Measurements from ENCODE around the gene TRIOBP. TPM values are rescaled to one million over a fixed set of nuclear protein-coding genes. Genes with fewer than 3 reads are reported as not detected.

The TRIOBP gene
- polyA plus RNA-seq, 1 experiment, result 73.9 TPM

- Histone ChIP-seq H3K27me3 (ENCODE audit: control insufficient read depth, insufficient read depth, low read length) (no peaks in the 10 kb centered on the region), H3K4me3 (ENCODE audit: low read depth, low read length) (0 out of 2 replicates have a peak overlapping the region, but pooled peaks have one; percentile 15), H3K36me3 (ENCODE audit: control insufficient read depth, insufficient read depth, low read length) (peaks cover 6% of the 10 kb centered on the region)
- no peak for TF ChIP-seq CTCF (IDR thresholded peaks at IDR 0.05; ENCODE audit: insufficient read depth, low read depth, low read length)
- DNase-seq (ENCODE audit: low read depth), result no peak
- CTCF ChIA-PET, result interaction anchor here (0.6 to 1.1 kb wide), 3 partner anchors 10 to 440 kb away, joined by 3 read pairs; no protein-coding TSS in a partner anchor
- POLR2A ChIA-PET, result no interaction called here
These were observed 51.8 kb downstream of the TRIOBP start for GRCh38 chr22:37748659-37749058.

- TF ChIP-seq CTCF (IDR thresholded peaks at IDR 0.05; ENCODE audit: insufficient read depth, low read depth, low read length), result no peak
- H3K4me3 ChIP-seq (ENCODE audit: low read depth, low read length), result no peak overlapping the region
These were observed 52.4 kb downstream of the TRIOBP start for GRCh38 chr22:37749226-37749625.

GRCh38 chr22:37749831-37750595 is 53.2 kb downstream of the TRIOBP start:
- Histone ChIP-seq H3K4me3 (ENCODE audit: low read depth, low read length) (no peak overlapping the region), H3K27me3 (ENCODE audit: control insufficient read depth, insufficient read depth, low read length) (no peaks in the 10 kb centered on the region), H3K36me3 (ENCODE audit: control insufficient read depth, insufficient read depth, low read length) (peaks cover 14% of the 10 kb centered on the region)
- POLR2A ChIA-PET, result interaction anchor here (0.6 to 0.8 kb wide), 3 partner anchors 9 to 208 kb away, joined by 3 to 6 read pairs (median 6); partner anchors contain the start of gene GGA1
- CTCF ChIA-PET, result interaction anchor here (1.0 to 1.9 kb wide), 4 partner anchors 69 to 204 kb away, joined by 3 to 4 read pairs (median 3); no protein-coding TSS in a partner anchor
- DNase-seq (ENCODE audit: low read depth), result no peak
- no peak for TF ChIP-seq CTCF (IDR thresholded peaks at IDR 0.05; ENCODE audit: insufficient read depth, low read depth, low read length)

More at GRCh38 chr22:37749226-37749625, 52.4 kb downstream of the TRIOBP start:
- Histone ChIP-seq H3K36me3 (ENCODE audit: control insufficient read depth, insufficient read depth, low read length) (peaks cover 8% of the 10 kb centered on the region), H3K27me3 (ENCODE audit: control insufficient read depth, insufficient read depth, low read length) (no peaks in the 10 kb centered on the region)
- DNase-seq (ENCODE audit: low read depth), result no peak
- ChIA-PET CTCF (interaction anchor here (0.6 to 1.9 kb wide), 5 partner anchors 68 to 440 kb away, joined by 3 to 4 read pairs (median 3); no protein-coding TSS in a partner anchor), POLR2A (interaction anchor here (0.8 kb wide), 1 partner anchor 8 kb away, joined by 3 read pairs; no protein-coding TSS in a partner anchor)

GRCh38 chr22:37750596-37751162 is 53.8 kb downstream of the TRIOBP start:
- H3K36me3 ChIP-seq (ENCODE audit: control insufficient read depth, insufficient read depth, low read length), result peaks cover 21% of the 10 kb centered on the region
- POLR2A ChIA-PET, result no interaction called here

More at GRCh38 chr22:37750596-37751162, 53.8 kb downstream of the TRIOBP start:
- DNase-seq (ENCODE audit: low read depth), result no peak
- H3K27me3 ChIP-seq (ENCODE audit: control insufficient read depth, insufficient read depth, low read length), result no peaks in the 10 kb centered on the region
- CTCF ChIA-PET, result interaction anchor here (0.5 to 1.9 kb wide), 3 partner anchors 69 to 804 kb away, joined by 3 to 4 read pairs (median 3); no protein-coding TSS in a partner anchor
- H3K4me3 ChIP-seq (ENCODE audit: low read depth, low read length), result no peak overlapping the region
- TF ChIP-seq CTCF (IDR thresholded peaks at IDR 0.05; ENCODE audit: insufficient read depth, low read depth, low read length), result no peak

Measured in BJ (cell line).